Left lobe of liver (tissue), 1 donor: ENCODE data around the gene PITX1. TPM values are rescaled to one million over a fixed set of nuclear protein-coding genes. Genes with fewer than 3 reads are reported as not detected.

ENCODE experiments used
- total RNA-seq: library from RNA; stranded (reverse); gene quantifications from one replicate; pipeline ENCODE4 v1.2.1, GENCODE V29; 2021
- donor health status: DM: no; HTN: yes; CAD: no.

Gene PITX1
- total RNA-seq, 1 donor from 2014 or later: 0.40 TPM

Other genes with a start within 250 kb of the PITX1 start
- 25.9 TPM for gene C5orf24, start 188.3 kb downstream of the PITX1 start, total RNA-seq
- 30.2 TPM for gene TXNDC15, start 159.9 kb downstream of the PITX1 start, total RNA-seq
- 10.6 TPM for gene PCBD2, start 129.1 kb downstream of the PITX1 start, total RNA-seq
- gene CATSPER3, start 66.3 kb downstream of the PITX1 start, total RNA-seq: 0.86 TPM